PC-9 (cell line): Measurements from ENCODE around the gene RAB36.

Source experiments
- CTCF ChIP-seq: fragments of 200-600 bp; sonication (generic); conservative IDR thresholded peaks from 2 replicates; pipeline ENCODE4 v1.6.1; 2017; ENCODE audit warnings: mixed run types, antibody characterized with exemption, mild to moderate bottlenecking, moderate library complexity
- EZH2 ChIP-seq: fragments of 200-600 bp; sonication (generic); IDR thresholded peaks from 2 replicates; pipeline ENCODE4 v1.8.0; 2017; ENCODE audit warnings: antibody characterized with exemption, low read depth

GRCh38 chr22:23144932-23145877, at the start of gene RAB36:
- TF ChIP-seq CTCF (no peak), EZH2 (no peak)
